Smooth muscle cell (in vitro differentiated cells): Measurements from ENCODE around the gene IL1R2. TPM values are rescaled to one million over a fixed set of nuclear protein-coding genes. Genes with fewer than 3 reads are reported as not detected.

Source experiments
- DNase-seq: peaks from one replicate; lab custom pipeline; 2025; ENCODE audit not compliant: unreplicated experiment; lab: John Stamatoyannopoulos, UW
- H2AFZ ChIP-seq: fragments of 200-600 bp; sonication (generic); 2 replicates; pipeline ENCODE4 v1.6.0; 2016; ENCODE audit warnings: antibody characterized with exemption, low read depth, mild to moderate bottlenecking
- H3F3A ChIP-seq: fragments of 200-600 bp; sonication (generic); 2 replicates; pipeline ENCODE4 v1.6.0; 2017; ENCODE audit warnings: antibody characterized with exemption, low read depth
- H3K27ac ChIP-seq: fragments of 200-600 bp; sonication (generic); 2 replicates; pipeline ENCODE4 v1.5.1; 2016; ENCODE audit warnings: low read depth, mild to moderate bottlenecking
- H3K27me3 ChIP-seq: fragments of 200-600 bp; sonication (generic); 2 replicates; pipeline ENCODE4 v1.6.1; 2016; ENCODE audit warnings: low read depth, mild to moderate bottlenecking
- H3K36me3 ChIP-seq: fragments of 200-600 bp; sonication (generic); 2 replicates; pipeline ENCODE4 v1.5.1; 2016; ENCODE audit warnings: low read depth
- H3K4me1 ChIP-seq: fragments of 200-600 bp; sonication (generic); 2 replicates; pipeline ENCODE4 v1.5.1; 2016; ENCODE audit warnings: low read depth
- H3K4me2 ChIP-seq: fragments of 200-600 bp; sonication (generic); 2 replicates; pipeline ENCODE4 v1.6.0; 2016; ENCODE audit warnings: mild to moderate bottlenecking
- H3K4me3 ChIP-seq: fragments of 200-600 bp; sonication (generic); 2 replicates; pipeline ENCODE4 v1.5.1; 2016; ENCODE audit warnings: mild to moderate bottlenecking
- H3K79me2 ChIP-seq: fragments of 200-600 bp; sonication (generic); 2 replicates; pipeline ENCODE4 v1.6.0; 2016; ENCODE audit warnings: low read depth, mild to moderate bottlenecking
- H3K9ac ChIP-seq: fragments of 200-600 bp; sonication (generic); 2 replicates; pipeline ENCODE4 v1.6.0; 2016; ENCODE audit warnings: low read depth
- H3K9me3 ChIP-seq: fragments of 200-600 bp; sonication (generic); replicated peaks from 2 replicates; pipeline ENCODE4 v1.5.1; 2016; ENCODE audit warnings: low read depth
- H4K20me1 ChIP-seq: fragments of 200-600 bp; sonication (generic); 2 replicates; pipeline ENCODE4 v1.6.0; 2016; ENCODE audit warnings: low read depth
- CTCF ChIP-seq: fragments of 200-600 bp; sonication (generic); IDR thresholded peaks from 2 replicates; pipeline ENCODE4 v1.5.1; 2017; ENCODE audit warnings: borderline replicate concordance, mild to moderate bottlenecking, antibody characterized with exemption; ENCODE audit not compliant: insufficient read depth, poor library complexity, severe bottlenecking
- WGBS: methylation state at CpG from one replicate; pipeline ENCODE4 v1.1.7; 2016; ENCODE audit warnings: low lambda C conversion rate; 5-methylcytosine and 5-hydroxymethylcytosine counted together
- polyA plus RNA-seq: library from polyadenylated mRNA; unstranded; fragments of >200 nt; fragmentation: Nextera tagmentation; extraction: Ambion mirVana; gene quantifications from 2 replicates; pipeline ENCODE4 v1.2.1, GENCODE V29; 2016
- total RNA-seq: library from RNA; depleted of rRNA; stranded (reverse); fragments of >200 nt; gene quantifications from 2 replicates; pipeline ENCODE4 v1.2.3, GENCODE V29; 2014

IL1R2 gene
- total and polyA plus RNA-seq, 2 experiments from 2014 or later, result 0.42 to 4.2 TPM

- no peaks in the 10 kb centered on the region for H3K36me3 ChIP-seq
- H3K4me2 ChIP-seq, result no peak overlapping the region
- no peak overlapping the region for H2AFZ ChIP-seq
- no peaks in the 10 kb centered on the region for H3F3A ChIP-seq
- H3K9me3 ChIP-seq, result no peaks in the 10 kb centered on the region
- 91% methylated on average over 7 of the region's 7 CpGs for WGBS
- no peaks in the 10 kb centered on the region for H3K27me3 ChIP-seq
- no peaks in the 10 kb centered on the region for H4K20me1 ChIP-seq
- H3K9ac ChIP-seq, result no peak overlapping the region
- TF ChIP-seq CTCF, result no peak
- H3K4me3 ChIP-seq, result no peak overlapping the region
- H3K79me2 ChIP-seq, result no peaks in the 10 kb centered on the region
- H3K27ac ChIP-seq, result no peak overlapping the region
- H3K4me1 ChIP-seq, result no peaks in the 10 kb centered on the region
- no peak for DNase-seq
These were observed 3.2 kb upstream of the IL1R2 start for GRCh38 chr2:101988541-101988940.

- Histone ChIP-seq H3K4me1 (no peaks in the 10 kb centered on the region), H3K4me2 (no peak overlapping the region), H3K36me3 (no peaks in the 10 kb centered on the region), H3K4me3 (no peak overlapping the region), H4K20me1 (no peaks in the 10 kb centered on the region), H3F3A (no peaks in the 10 kb centered on the region), H3K27ac (no peak overlapping the region), H3K9ac (no peak overlapping the region), H2AFZ (no peak overlapping the region), H3K9me3 (no peaks in the 10 kb centered on the region), H3K79me2 (no peaks in the 10 kb centered on the region), H3K27me3 (no peaks in the 10 kb centered on the region)
- no peak for TF ChIP-seq CTCF
- DNase-seq, result no peak
- WGBS, result 88% methylated on average over 8 of the region's 8 CpGs
These were observed 1.9 kb upstream of the IL1R2 start for GRCh38 chr2:101989740-101990460.

GRCh38 chr2:101993772-101994171 is 2.0 kb downstream of the IL1R2 start:
- Histone ChIP-seq H2AFZ (no peak overlapping the region), H3K4me1 (no peaks in the 10 kb centered on the region), H3K79me2 (no peaks in the 10 kb centered on the region), H3K4me3 (no peak overlapping the region), H3K9me3 (no peaks in the 10 kb centered on the region), H3K9ac (no peak overlapping the region), H3K4me2 (no peak overlapping the region), H3F3A (no peaks in the 10 kb centered on the region), H4K20me1 (no peaks in the 10 kb centered on the region), H3K36me3 (no peaks in the 10 kb centered on the region), H3K27ac (no peak overlapping the region), H3K27me3 (peaks cover 13% of the 10 kb centered on the region)
- no peak for DNase-seq
- TF ChIP-seq CTCF, result no peak
- 76% methylated on average over 6 of the region's 6 CpGs for WGBS

- H3K36me3 ChIP-seq, result no peaks in the 10 kb centered on the region
- no peak overlapping the region for H3K4me2 ChIP-seq
- H3K9me3 ChIP-seq, result no peaks in the 10 kb centered on the region
- no peaks in the 10 kb centered on the region for H4K20me1 ChIP-seq
- peaks cover 13% of the 10 kb centered on the region for H3K27me3 ChIP-seq
- DNase-seq, result no peak
- H3K4me3 ChIP-seq, result no peak overlapping the region
- H3K27ac ChIP-seq, result no peak overlapping the region
- H3K9ac ChIP-seq, result no peak overlapping the region
- H3F3A ChIP-seq, result no peaks in the 10 kb centered on the region
- H3K4me1 ChIP-seq, result no peaks in the 10 kb centered on the region
- H3K79me2 ChIP-seq, result no peaks in the 10 kb centered on the region
- no peak overlapping the region for H2AFZ ChIP-seq
- no peak for TF ChIP-seq CTCF
- 91% methylated on average over 1 of the region's 1 CpG for WGBS
These were observed 3.3 kb downstream of the IL1R2 start for GRCh38 chr2:101995019-101995418.
